HG03342 (cell line): ENCODE measurements around the gene EFCAB12.
A peak's percentile ranks its signal among the peaks of the same experiment; 100 is the strongest.
"Not testable (repeated sequence)": the region's sequence is repeated elsewhere in the genome, so short reads cannot be mapped to it uniquely, and the experiment has no call there.

Experiments
- ATAC-seq: cut with Tn5 transposase; IDR thresholded peaks from one replicate; pipeline ENCODE4 v1.9.1; 2021; ENCODE audit warnings: mild to moderate bottlenecking, moderate library complexity; ENCODE audit not compliant: unreplicated experiment

Gene EFCAB12

DNA sequence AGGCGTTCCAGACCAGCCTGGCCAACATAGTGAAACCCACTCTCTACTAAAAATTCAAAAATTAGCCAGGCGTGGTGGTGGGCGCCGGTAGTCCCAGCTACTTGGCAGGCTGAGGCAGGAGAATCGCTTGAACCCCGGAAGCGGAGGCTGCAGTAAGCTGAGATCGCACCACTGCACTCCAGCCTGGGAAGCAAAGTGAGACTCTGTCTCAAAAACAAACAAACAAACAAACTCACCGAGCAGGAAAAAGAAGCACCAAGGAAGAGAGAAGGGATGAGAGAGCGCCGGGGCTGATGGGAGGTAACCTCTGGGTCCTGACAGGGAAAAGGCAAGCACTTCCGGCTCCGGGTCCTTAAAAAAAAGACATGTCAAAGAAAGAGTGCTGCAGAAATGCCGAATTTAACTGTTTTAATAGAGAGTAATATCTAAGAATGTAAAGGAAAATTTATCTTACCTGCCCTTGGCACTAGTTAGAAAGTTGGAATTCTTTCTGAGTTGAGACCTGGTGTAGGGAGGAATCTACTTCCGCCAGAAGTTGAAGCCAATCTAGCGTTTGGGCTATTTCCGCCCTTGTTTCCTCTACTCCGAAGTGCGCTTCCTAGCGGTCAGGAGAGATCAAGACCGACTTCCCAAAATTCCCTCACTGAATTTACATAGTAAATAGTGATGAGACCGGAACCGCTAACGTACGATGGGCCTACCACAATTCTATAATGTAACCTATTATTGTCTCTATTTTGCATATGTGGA, 29.1 kb downstream of the EFCAB12 start:
- ATAC-seq, result peak; percentile 65

DNA sequence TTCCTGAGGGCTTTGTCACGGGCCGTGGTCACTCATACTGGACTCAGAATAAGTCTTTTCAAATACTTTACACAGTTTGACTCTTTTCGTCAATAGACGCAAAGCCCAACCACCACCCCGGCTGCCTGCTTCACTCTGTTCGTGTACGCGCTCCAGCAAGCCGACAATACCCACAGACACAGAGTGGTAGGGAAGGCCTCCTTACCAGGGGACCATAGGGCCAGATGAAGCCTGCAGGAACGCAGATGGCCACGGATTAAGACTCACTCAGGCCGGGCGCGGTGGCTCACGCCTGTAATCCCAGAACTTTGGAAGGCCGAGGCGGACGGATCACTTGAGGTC, 29.7 kb downstream of the EFCAB12 start:
- ATAC-seq, result no peak

DNA sequence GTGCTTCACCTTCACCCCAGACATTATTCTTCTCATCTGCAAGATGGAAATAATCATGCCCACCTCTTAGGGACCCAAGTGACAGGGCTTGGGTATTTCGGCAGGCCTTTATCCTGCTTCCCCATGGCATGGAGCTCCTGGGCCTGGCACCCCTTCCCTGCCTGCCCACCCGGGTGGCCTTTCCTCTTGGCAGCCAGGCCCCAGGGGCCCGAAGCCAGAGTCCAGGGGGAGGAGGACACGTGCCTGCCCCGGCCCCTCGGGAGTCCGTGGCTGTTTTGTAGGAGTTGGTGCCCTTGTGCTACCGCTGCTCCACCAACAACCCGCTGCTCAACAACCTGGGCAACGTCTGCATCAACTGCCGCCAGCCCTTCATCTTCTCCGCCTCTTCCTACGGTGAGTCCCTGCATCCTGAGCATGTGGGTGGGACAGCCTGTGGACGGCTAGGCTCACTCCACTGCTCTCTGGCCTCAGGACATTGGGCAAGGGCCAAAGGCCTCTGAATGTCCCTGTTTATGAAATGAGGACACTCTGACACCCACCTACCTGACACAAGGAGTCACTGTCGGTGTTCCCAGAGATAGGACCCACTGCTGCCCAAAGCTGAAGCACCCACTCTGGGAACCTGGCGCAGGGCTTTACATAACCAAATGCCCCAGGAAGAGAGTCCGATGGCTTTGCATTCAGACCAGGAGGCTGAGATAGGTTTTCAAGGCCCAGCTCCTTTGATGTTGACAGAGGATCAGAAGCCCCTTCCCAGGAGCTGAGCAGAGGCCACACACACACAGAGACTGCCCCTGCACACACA, 34.5 kb downstream of the EFCAB12 start:
- not testable (repeated sequence) for ATAC-seq

- no peak for ATAC-seq
These were observed 35.2 kb downstream of the EFCAB12 start for GRCh38 chr3:129393271-129393670.

- ATAC-seq, result not testable (repeated sequence)
These were observed 36.1 kb downstream of the EFCAB12 start for GRCh38 chr3:129392106-129392887.

DNA sequence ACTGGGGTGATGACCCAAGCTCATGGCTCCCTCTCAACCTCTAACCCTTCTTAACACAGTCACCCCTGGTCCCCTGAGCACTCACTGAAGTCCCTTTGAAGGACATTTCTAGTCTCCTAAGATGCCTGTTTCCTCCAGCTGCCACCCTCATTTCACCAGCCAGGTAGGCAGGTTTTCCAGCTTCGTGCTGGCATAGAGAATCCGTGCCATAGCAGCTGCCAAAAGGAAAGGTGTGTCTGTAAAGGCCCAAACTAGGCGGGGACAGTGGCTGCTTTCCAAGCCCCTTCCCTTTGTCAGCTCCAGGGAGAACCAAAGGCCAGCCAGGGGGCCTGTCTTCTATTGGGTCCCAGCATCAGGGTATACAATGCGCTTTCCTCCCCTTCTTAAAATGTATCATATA, 36.9 kb downstream of the EFCAB12 start:
- ATAC-seq, result not testable (repeated sequence)

DNA sequence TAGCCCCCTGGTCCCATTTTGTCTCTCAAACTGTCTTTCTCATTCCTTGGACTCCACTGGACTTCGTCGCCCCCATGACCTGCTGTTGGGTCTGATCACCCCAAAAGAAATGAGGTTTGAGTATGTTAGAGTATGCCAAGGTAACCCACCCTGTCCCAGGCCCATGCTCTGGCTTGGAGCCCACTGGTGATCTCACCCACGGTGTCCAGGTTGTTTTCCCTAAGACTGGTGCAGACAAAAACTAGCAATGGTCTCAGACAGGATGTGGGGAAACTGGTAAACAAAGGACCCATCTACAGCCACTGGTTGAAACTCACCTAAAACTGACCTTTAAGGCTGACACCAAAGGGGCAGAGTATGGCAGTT, 38.9 kb downstream of the EFCAB12 start:
- no peak for ATAC-seq

DNA sequence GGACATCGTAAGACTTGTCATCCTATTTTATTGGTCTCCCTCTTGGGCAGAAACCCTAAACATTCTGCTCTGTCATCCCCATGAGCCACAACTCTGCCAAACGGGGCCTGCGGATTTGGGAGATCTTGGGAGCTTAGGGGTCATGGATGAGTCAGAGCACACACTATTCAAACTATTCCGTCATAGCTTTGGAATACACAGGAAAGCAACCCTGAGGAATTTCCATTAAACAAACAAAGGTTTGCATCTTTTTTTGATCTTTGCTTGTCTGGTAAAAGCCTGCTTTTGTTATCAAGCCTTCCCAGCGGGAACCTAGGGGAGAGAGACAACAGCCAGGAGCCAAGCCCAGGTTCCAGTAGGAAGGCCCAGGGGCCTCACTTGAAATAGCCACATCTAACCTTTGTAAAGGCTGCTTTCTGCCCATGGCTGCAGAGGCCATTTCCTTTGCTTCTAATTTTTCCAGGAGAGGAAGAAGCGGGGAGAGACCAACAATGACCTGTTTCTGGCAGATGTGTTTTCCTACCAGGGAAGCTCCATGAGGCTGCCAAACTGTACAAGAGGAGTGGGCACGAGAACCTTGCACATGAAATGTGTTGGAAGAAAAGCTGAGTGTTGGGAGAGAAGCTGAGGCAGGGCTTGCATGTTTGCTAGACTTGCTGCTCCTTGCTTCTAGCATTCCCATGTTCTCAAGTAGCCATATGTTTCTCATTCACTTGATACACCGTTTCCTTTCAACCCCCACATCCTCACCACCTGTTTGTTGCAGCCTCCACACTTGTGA, 39.5 kb downstream of the EFCAB12 start:
- not testable (repeated sequence) for ATAC-seq

- no peak for ATAC-seq
These were observed 40.9 kb downstream of the EFCAB12 start for GRCh38 chr3:129387487-129387886.

DNA sequence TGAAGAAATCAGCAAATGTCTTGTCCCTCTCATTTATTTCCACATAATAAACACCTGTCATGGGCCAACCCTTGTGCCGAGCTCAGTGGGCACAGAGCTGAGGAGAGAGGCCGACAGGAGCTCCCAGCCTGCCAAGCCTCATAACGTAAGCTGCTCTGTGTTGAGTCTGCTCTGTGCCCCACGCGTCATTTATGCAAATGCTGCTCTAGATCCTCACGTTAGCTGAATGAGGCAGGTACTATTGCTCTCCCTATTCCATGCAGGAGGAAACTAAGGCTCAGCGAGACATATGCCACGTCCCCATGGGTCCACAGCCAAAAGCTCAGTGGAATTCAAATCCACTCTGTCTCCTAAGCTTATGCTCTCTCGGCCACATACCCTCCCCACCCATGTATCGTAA, 41.5 kb downstream of the EFCAB12 start:
- no peak for ATAC-seq

GRCh38 chr3:129385507-129385906, 42.9 kb downstream of the EFCAB12 start:
- not testable (repeated sequence) for ATAC-seq

DNA sequence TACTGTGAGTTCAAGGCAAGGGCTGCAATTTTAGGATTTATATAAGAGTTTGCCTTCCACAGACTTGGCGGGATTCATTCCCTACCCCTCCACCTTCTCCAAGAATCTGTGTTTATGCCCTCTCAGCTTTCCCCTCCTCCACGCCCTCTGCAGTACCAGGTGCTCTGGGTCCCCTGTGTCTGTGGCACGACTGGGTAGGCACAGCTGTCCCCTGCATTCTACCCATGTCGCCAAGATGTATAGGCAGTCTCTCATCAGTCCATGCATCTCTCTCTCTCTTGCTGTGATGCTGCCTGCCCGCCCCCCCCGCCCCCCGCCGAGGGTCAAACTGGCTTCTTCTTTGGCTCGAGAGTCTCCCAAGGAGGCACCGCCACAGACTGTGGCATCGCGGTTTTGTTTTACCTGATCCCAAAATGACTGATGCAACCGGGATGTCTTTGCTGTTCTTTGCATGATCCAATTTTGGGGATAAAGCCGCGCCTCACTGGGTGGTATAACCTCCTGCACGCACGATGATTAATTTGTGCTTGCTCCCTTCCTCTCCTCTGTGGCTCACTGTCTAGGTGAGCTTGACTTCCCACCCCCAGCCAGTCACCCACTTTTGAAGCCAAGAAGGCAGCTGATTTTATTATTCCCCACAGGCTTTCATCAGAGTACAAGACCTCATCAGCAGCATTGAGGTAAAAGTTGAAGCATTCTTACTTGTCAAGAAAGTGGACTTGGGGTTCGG, 43.7 kb downstream of the EFCAB12 start:
- ATAC-seq, result no peak

- not testable (repeated sequence) for ATAC-seq
These were observed 44.3 kb downstream of the EFCAB12 start for GRCh38 chr3:129384103-129384502.

GRCh38 chr3:129383292-129383860, 45.1 kb downstream of the EFCAB12 start:
- ATAC-seq, result peak; percentile 90

DNA sequence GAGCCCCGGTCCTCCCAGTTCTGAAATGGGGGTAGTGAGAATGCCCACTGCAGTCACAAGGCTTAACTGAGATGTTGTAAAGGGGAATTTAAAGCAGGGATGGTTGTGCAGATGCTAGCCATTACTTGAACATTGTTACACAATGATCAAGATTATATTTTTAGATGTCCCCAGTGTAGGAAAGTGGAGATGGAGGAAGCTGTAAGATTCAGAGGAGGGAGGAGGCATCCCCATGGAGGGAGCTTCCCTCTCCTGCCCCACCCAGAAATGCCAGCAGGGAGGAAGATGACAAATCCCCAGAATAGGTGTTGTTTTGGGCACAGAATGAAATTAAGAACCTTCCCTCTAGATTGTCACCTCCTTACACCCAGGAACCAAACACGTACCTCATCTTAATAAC, 46.1 kb downstream of the EFCAB12 start:
- ATAC-seq, result no peak

GRCh38 chr3:129379582-129380358, 48.7 kb downstream of the EFCAB12 start:
- no peak for ATAC-seq

GRCh38 chr3:129378949-129379348, 49.5 kb downstream of the EFCAB12 start:
- ATAC-seq, result no peak

DNA sequence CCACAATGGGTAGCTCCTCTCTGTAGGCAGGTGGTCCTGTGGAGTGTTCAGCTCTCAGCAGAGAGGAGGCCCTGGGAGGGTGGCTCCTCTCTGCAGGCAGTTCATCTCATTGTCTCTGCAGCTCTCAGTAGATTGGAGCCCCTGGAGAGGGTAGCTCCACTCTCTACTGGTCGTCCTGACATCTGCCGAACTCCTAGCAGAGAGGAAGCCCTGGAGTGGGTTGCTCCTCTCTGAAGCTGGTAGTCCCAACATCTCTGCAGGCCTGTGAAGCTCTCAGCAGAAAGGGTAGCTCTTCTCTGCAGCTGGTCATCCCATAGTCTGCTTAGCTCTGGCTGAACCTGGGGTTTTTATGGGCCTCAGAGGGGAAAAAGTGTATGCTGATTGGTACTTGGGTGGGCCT, 50.8 kb downstream of the EFCAB12 start:
- no peak for ATAC-seq

- no peak for ATAC-seq
These were observed 53.3 kb downstream of the EFCAB12 start for GRCh38 chr3:129375099-129375498.
